Mesodermal cell (in vitro differentiated cells): ENCODE results near the gene RIPOR2.

ENCODE experiments used
- H3K27ac ChIP-seq: 2 replicates; pipeline ENCODE4 v1.7.0; 2013; ENCODE audit warnings: mild to moderate bottlenecking, low read depth, low read length, moderate library complexity; ENCODE audit not compliant: severe bottlenecking
- H3K36me3 ChIP-seq: 2 replicates; pipeline ENCODE4 v1.7.1; 2013; ENCODE audit warnings: mild to moderate bottlenecking, low read length, moderate library complexity; ENCODE audit not compliant: control insufficient read depth, insufficient read depth
- H3K4me1 ChIP-seq: one replicate; pipeline ENCODE4 v1.7.1; 2013; ENCODE audit warnings: mild to moderate bottlenecking, low read length; ENCODE audit not compliant: insufficient read depth, control insufficient read depth, poor library complexity, severe bottlenecking
- H3K4me3 ChIP-seq: 2 replicates; pipeline ENCODE4 v1.7.0; 2013; ENCODE audit warnings: low read length, control low read depth, mild to moderate bottlenecking; ENCODE audit not compliant: insufficient read depth, poor library complexity, severe bottlenecking; ENCODE audit errors: extremely low read depth
- H3K9me3 ChIP-seq: 2 replicates; pipeline ENCODE4 v1.7.1; 2013; ENCODE audit warnings: mild to moderate bottlenecking, low read length, moderate library complexity; ENCODE audit not compliant: control insufficient read depth
- WGBS, 2 experiments: methylation state at CpG; one replicate each; pipeline ENCODE4 v1.1.5; 2013; ENCODE audit warnings: missing lambda C conversion rate in 2 of 2; ENCODE audit not compliant: insufficient coverage in 2 of 2; 5-methylcytosine and 5-hydroxymethylcytosine counted together

Gene RIPOR2

DNA sequence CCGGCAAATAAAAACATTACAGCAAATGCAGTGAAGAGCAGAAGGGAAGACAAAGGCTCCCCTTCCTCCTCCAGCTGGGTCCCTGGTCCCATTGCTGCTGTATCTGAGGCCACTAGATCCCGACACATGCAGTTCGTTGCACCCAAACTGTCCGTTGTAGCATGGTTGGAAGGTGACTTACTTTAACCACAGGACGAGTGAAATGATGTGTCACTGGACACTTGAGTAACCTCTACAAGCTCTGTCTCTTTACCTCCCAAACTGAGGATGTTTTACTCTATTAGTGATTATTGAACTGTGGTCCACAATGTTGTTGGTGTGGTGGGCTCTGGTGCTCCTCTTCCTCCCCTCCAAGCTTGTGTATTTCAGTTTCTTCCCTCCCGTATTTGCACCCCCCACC, 90.9 kb downstream of the RIPOR2 start:
- no peaks in the 10 kb centered on the region for H3K36me3 ChIP-seq
- 81 to 96% methylated on average over 4 of the region's 6 CpGs for WGBS, 2 experiments
- H3K27ac ChIP-seq: no peak overlapping the region
- H3K4me3 ChIP-seq: no peak overlapping the region
- no peaks in the 10 kb centered on the region for H3K9me3 ChIP-seq
- no peaks in the 10 kb centered on the region for H3K4me1 ChIP-seq

DNA sequence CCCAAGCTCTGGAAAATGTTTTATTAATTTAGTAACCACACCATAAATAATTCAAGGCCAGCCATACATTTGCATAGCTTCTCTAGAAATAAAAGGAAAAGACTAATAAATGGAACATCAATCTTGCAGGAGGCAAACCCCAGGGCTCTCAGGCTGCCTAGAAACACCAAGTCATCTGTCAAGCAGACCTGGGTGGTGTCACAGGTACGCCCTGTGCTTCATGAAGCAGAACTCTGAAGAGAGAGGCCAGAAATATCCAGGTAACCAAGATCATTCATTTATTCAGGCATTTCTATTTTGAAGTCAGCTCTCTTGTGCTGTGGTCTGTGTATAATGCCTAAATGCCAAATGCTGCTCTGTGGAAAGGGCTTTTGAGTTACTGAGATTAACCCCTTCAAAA, 91.7 kb downstream of the RIPOR2 start:
- no peak overlapping the region for H3K27ac ChIP-seq
- no CpG with 5 or more reads among the region's 1 CpG for WGBS, 2 experiments
- no peak overlapping the region for H3K4me3 ChIP-seq
- H3K36me3 ChIP-seq: no peaks in the 10 kb centered on the region
- H3K4me1 ChIP-seq: no peaks in the 10 kb centered on the region
- no peaks in the 10 kb centered on the region for H3K9me3 ChIP-seq

DNA sequence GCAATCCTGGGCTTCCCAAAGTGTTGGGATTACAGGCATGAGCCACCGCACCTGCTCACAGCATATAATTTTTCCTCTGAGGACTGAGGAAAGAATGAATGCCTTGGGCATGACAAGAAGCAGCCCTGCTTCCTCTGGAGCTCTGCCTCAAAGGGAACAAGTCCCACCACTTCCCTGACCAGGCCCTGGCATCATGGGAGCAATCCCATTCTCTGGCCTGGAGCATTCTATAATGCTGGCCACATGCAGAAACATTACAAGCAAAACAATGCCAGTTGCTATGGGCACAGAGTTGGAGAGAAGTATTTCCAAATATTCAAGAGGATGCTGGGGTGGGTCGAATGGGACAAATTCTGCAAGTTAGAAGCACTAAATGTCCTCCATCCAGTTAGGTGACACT, 95.6 kb downstream of the RIPOR2 start:
- Histone ChIP-seq H3K27ac (no peak overlapping the region), H3K4me1 (no peaks in the 10 kb centered on the region), H3K36me3 (no peaks in the 10 kb centered on the region), H3K9me3 (no peaks in the 10 kb centered on the region), H3K4me3 (no peak overlapping the region)
- 90 to 100% methylated on average over 1 to 2 of the region's 2 CpGs for WGBS, 2 experiments

- Histone ChIP-seq H3K4me1 (no peaks in the 10 kb centered on the region), H3K4me3 (no peak overlapping the region), H3K27ac (no peak overlapping the region), H3K36me3 (no peaks in the 10 kb centered on the region), H3K9me3 (no peaks in the 10 kb centered on the region)
- 88 to 89% methylated on average over 3 of the region's 5 CpGs for WGBS, 2 experiments
These were observed 96.8 kb downstream of the RIPOR2 start for GRCh38 chr6:24838994-24839393.

GRCh38 chr6:24838081-24838480, 97.7 kb downstream of the RIPOR2 start:
- H3K4me3 ChIP-seq: no peak overlapping the region
- 81 to 97% methylated on average over 2 to 3 of the region's 3 CpGs for WGBS, 2 experiments
- no peaks in the 10 kb centered on the region for H3K36me3 ChIP-seq
- no peaks in the 10 kb centered on the region for H3K4me1 ChIP-seq
- no peaks in the 10 kb centered on the region for H3K9me3 ChIP-seq
- no peak overlapping the region for H3K27ac ChIP-seq

DNA sequence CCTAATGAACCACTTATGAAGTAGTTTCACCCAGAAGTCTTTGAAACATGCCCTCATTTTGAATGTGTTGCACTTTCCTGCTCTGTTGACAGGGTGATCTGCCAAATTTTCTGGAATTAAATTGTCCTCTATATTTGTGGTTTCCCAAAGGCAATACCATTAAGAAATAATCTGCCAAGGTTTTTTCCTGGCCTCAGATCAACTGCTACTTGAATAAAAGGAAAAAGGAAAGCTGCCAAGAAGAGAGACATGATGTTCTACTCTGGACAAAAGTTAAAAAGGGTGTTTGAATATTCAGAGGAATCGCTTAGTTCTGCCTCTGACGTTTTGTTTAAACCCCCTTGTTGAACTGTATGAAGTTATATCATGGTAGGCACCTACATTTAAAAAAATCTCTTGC, 99.7 kb downstream of the RIPOR2 start:
- Histone ChIP-seq H3K4me1 (no peaks in the 10 kb centered on the region), H3K4me3 (no peak overlapping the region), H3K27ac (no peak overlapping the region), H3K9me3 (no peaks in the 10 kb centered on the region), H3K36me3 (no peaks in the 10 kb centered on the region)
- 100% methylated on average over 1 of the region's 2 CpGs for WGBS, 2 experiments

DNA sequence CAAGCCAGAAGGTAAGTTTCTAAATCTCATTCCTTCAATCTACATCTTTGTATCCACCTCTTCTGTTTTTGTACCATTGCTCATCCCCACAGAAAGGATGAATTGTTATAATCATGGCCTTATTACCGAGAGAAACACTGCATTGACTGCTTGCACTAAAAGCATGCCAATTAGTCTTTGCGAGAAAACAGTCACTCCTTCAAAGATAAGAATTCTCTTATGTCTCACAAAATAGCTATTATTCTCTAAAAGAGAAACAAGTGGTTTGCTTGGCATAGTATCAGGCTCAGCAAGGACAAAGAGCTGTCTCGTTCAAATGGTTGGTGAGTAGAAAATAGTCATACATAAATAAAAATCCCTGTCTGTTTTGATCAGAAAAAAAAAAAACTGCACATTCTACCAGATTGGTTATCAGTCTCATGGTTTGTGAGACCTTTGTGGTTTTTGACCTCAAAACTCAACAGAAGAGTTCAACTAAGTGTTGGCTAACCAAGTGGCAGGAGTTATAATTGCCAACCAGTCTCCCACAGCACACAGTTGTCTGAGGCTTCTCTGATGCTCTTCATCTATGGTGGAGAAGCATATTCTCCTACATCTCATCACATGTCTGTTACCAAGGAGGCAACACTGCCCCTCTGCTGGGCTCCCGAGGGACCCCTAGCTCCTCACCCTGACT, 101.9 kb downstream of the RIPOR2 start:
- Histone ChIP-seq H3K9me3 (no peaks in the 10 kb centered on the region), H3K4me1 (no peaks in the 10 kb centered on the region), H3K27ac (no peak overlapping the region), H3K36me3 (no peaks in the 10 kb centered on the region), H3K4me3 (no peak overlapping the region)
- 90 to 100% methylated on average over 1 to 2 of the region's 4 CpGs for WGBS, 2 experiments

DNA sequence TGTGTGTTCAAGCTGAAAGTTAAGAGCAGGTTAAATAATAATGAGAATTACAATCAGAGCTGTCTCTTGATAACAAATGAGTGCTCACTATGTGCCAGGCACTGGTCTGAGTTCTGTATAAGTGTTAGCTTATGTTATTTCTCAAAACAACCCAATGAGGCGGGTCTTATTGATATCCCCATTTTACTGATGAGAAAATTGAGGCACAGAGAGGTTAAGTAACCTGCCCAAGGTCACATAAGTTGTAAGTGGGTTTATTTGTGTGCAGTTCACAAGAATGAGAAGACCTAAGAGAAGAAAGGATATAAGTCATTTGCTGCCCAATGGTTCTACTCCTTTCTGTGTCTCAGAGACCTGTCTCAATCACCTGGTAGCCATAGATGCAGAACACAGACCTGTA, 103.0 kb downstream of the RIPOR2 start:
- Histone ChIP-seq H3K27ac (no peak overlapping the region), H3K4me1 (no peaks in the 10 kb centered on the region), H3K4me3 (no peak overlapping the region), H3K9me3 (no peaks in the 10 kb centered on the region), H3K36me3 (no peaks in the 10 kb centered on the region)
- 100% methylated on average over 1 of the region's 1 CpG; no CpG with 5 or more reads in 1 of the 2 experiments for WGBS, 2 experiments

DNA sequence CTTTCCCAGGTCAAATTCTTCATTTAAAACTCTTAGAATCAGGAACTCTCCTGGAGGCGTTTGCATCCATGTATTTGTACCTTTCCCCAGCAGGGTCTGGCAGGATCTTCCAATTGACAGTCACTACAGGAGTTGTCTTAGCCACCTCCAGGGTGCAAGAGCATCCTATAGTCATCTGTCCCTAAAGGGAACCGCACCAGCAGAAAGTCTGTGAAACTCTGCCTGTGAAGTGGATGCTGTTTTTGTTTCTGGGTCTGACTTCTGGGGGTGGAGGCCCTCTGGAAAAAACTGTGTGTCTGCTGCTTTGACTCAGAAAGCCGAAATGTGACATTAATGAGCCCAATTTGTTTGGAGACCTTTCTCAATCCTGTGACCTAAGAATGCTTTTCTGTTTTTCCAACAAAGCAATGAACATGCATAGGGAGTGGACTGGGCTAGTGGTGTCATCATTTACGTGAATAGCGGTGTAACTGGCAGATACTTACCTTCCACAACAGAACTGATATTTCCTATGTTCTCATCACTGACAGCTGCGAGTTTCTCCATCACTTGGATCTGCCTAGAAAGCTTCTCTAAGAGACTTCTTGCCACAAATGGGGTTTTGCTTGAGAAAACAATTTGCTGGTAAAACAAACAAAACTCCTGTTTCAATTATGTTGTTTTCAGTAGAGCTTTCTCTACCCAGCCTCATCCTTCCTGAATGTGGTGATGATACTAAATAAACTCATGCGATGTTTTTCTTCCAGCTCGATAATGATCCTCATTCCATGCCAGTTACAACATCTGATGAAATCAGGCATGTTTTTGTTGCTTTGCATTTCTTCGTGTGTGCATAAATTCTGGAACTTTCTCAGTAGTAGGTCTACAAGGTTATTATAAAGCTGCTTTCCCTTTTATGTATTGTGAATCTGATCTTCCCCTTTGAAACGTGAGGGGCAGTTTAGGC, 103.7 kb downstream of the RIPOR2 start:
- no peaks in the 10 kb centered on the region for H3K4me1 ChIP-seq
- H3K9me3 ChIP-seq: no peaks in the 10 kb centered on the region
- H3K27ac ChIP-seq: no peak overlapping the region
- 82 to 93% methylated on average over 6 to 7 of the region's 10 CpGs for WGBS, 2 experiments
- no peak overlapping the region for H3K4me3 ChIP-seq
- no peaks in the 10 kb centered on the region for H3K36me3 ChIP-seq

DNA sequence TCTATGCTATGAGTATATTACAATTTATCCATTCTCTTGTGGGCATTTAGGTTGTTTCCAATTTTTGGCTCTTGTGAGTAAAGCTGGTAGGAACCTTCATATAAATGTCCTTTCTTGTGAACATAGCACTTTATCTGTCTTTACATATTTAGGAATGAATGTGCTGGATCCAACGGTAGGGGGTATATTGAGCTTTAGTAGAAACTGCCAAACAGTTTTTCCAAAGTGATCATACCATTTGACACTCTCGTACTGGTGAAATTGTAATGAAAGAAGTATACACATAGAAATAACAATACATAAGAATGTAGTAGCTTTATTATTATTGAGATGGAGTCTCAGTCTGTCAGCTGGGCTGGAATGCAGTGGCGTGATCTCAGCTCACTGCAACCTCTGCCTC, 106.1 kb downstream of the RIPOR2 start:
- Histone ChIP-seq H3K9me3 (no peaks in the 10 kb centered on the region), H3K27ac (no peak overlapping the region), H3K4me1 (no peaks in the 10 kb centered on the region), H3K36me3 (no peaks in the 10 kb centered on the region), H3K4me3 (no peak overlapping the region)
- 100% methylated on average over 1 of the region's 3 CpGs; no CpG with 5 or more reads in 1 of the 2 experiments for WGBS, 2 experiments

DNA sequence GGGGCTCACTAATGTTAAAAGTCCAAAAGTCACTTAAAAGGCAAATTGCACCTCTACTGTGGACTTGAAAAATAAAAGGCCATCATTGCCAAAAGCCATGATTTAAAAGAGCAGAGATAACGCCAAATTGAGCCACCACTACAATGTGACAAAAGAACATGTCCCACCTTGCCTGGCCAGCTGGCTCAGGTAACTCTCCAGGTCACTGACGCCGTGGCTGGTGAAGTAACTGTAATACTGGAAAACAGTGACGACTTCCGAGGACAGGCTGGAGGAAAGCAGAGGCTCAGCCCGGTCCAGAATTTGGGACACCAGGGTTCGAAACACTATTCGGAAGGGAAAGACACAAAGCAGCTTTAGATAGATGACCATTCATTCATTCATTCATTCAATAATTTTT, 107.8 kb downstream of the RIPOR2 start:
- Histone ChIP-seq H3K36me3 (no peaks in the 10 kb centered on the region), H3K9me3 (no peaks in the 10 kb centered on the region), H3K4me1 (no peaks in the 10 kb centered on the region), H3K4me3 (no peak overlapping the region), H3K27ac (no peak overlapping the region)
- 78 to 92% methylated on average over 5 to 6 of the region's 8 CpGs for WGBS, 2 experiments
